Left hindlimb (tissue), 1 donor: ENCODE results near the gene PCED1A.
A peak's percentile ranks its signal among the peaks of the same experiment; 100 is the strongest.

Experiments used
- DNase-seq: peaks from one replicate; pipeline ENCODE4 v3.0.0-alpha.2; 2018

The PCED1A gene, protein sequence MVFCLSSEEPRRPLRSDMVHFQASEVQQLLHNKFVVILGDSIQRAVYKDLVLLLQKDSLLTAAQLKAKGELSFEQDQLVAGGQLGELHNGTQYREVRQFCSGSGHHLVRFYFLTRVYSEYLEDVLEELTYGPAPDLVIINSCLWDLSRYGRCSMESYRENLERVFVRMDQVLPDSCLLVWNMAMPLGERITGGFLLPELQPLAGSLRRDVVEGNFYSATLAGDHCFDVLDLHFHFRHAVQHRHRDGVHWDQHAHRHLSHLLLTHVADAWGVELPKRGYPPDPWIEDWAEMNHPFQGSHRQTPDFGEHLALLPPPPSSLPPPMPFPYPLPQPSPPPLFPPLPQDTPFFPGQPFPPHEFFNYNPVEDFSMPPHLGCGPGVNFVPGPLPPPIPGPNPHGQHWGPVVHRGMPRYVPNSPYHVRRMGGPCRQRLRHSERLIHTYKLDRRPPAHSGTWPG

DNA sequence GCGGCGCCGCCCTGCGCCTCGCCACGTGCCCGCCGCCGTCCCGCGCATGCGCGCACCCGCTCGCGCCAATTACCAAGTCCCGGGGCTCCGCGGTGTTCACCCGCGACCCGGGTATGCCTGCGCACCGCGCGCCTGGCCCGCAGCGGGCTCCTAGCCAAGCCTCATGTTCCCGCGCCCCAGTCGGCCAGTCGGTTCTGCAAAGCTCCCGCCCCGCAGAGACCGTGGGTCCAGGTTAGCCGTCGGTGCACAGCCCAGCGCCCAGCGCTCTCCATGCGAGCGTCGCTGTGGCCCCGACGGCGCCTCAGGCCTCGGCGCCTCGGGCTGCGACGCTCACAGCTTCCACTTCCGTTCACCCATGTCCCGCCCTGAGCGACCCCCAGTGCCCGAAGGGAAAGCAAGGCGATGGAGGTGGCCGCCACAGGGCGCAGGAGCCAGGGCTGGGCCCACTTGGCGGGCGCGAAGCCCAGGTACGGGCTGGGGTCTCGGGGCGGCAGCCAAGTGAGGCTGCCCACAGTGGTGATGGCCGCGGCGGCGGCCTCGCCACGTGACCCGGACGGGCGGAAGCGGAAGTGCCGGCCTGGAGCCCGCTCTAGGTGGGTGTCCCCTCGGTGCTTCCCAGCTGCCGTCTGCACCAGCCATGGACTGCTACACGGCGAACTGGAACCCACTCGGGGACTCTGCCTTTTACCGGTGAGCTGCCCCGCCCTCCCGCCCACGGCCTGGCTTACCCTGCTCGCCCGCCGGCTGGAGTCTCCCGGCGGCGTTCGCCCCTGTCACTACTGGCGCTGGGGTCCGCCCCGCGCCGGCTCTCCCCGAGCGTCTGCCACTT lies at the start of gene PCED1A, which contains the start of gene VPS16:
Gene PCED1A (minus strand): TSS at position 518 of the 829 bp plus-strand sequence. CDS start 743 bp downstream, outside the sequence.
Gene VPS16 (plus strand): TSS at position 608 of the 829 bp plus-strand sequence. CDS start 30 bp downstream, at position 638.
- DNase-seq: peak; percentile 93

- no peak for DNase-seq
Measured at GRCh38 chr20:2889797-2890196, 49.3 kb upstream of the PCED1A start.

GRCh38 chr20:2889209-2889608 lies 48.8 kb upstream of the PCED1A start:
- DNase-seq: no peak

DNA sequence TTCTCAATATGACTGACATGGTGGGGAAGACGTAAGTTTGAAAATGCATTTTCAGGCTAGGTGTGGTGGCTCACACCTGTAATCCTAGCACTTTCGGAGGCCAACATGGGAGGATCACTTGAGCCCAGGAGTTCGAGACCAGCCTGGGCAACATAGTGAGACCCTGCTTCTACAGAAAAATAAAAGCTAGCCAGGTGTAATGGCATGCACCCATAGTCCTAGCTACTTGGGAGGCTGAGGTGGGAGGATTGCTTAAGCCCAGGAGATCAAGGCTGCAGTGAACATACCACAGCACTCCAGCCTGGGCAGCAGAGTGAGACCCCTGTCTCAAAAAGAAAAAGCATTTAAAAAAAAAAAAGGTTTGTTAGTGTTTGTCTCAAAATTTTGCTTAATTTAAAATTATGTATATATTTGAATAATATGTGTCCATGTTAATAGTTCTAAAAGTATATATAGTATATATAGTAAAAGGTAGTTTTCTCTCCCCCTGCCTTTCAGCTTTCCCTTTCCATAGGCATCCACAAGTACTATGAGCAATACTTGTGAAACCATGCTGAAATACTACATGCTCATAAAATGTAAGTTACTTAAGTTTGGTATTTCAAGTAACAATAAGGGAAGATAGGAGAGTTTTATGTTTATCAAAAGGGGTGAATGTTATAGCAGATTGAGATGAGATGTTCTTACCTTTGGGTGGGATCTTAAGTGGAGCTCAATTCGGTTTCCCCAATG lies 47.9 kb upstream of the PCED1A start:
- DNase-seq: no peak

- DNase-seq: no peak
Measured at GRCh38 chr20:2887715-2888114, 47.3 kb upstream of the PCED1A start.

DNA sequence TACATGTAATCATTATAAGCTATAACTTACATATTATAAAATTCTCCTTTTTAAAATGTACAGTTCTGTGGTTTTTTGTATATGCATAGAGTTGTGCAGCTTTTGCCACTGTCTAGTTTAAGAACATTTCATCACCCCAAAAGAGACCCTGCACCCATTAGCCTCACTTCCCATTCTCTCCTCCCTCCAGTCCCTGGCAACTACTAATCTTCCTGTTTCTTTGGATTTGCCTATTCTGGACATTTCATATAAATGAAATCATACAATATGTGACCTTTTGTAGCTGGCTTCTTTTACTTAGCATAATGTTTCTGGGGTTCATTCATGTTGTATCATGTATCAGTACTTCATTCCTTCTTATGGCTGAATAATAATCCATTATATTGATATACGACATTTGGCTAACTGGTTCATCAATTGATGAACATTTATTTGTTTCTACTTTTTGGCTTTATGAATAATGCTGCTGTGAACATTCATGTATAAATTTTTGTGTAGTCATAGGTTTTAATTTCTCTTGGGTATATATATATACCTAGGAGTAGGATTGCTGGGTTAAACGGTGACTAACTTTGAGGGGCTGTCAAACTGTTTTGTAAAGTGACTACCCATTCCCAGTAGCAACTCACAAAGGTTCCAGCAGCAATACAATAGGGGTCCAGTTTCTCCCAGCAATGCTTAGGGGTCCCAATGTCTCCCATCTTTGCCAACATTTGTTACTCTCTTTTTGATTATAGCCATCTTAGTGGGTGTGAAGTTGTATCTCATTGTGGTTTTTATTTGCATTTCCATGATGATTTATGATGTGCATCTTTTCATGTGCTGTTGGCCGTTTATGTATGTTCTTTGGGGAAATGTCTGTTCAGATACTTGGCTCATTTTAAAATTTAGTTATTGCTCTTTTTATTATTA lies 43.5 kb upstream of the PCED1A start:
- DNase-seq: no peak

DNA sequence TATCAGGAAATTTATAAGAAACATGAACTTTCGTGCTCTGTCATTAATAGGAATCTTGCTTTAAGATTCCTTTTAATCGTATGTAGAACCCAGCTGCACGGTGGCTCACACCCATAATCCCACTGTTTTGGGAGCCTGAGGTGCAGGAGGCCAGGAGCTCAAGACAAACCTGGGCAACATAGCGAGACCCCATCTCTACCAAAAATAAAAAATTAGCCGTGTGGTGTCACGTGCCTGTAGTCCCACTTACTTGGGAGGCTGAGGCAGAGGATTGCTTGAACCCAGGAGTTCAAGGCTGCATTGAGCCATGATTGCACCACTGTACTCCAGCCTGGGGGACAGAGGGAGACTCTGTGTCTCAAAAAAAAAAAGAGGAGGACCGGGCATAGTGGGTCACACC lies 40.2 kb upstream of the PCED1A start:
- no peak for DNase-seq

DNA sequence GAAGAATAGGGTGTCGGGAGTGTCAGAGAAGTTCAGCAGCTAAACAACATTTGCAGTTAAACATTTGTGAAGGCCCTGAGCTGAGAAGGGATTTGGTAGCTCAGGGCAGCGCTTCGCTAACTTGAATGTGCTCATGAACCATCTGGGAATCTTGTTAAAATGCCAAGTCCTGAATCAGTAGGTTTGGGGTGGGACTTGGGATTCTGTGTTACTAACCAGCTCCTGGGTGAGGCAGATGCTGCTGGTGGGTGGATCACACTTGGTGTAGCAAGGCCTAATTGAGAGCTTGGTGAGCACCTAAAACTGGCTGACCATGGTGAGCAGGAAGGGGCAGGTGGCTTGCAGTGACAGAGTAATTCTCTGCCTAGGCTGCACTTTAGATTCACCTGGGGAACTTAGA lies 38.7 kb upstream of the PCED1A start:
- no peak for DNase-seq

DNA sequence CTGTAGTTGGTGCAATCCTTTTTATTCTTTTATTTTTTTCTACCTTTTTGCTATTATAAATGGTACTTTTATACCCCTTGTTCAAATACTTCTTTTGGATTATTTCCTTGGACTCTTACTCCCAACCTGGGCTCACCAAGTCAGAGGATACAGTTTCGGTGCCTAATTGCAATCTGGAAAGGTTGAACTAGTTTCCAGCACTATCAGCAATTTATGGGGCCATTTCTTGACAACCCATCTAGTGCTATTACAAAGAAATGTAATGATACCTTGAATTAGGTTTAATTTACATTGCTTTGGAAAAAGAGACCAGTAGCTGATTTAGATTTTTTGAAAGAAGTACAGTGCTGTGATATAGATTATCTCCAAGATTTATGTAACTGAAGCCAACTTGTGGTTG lies 38.1 kb upstream of the PCED1A start:
- DNase-seq: no peak

GRCh38 chr20:2875690-2876203 lies 35.3 kb upstream of the PCED1A start:
- DNase-seq: no peak

GRCh38 chr20:2874456-2874855 lies 34.0 kb upstream of the PCED1A start:
- no peak for DNase-seq

- peak; percentile 83 for DNase-seq
Measured at GRCh38 chr20:2873747-2874041, 33.2 kb upstream of the PCED1A start.

DNA sequence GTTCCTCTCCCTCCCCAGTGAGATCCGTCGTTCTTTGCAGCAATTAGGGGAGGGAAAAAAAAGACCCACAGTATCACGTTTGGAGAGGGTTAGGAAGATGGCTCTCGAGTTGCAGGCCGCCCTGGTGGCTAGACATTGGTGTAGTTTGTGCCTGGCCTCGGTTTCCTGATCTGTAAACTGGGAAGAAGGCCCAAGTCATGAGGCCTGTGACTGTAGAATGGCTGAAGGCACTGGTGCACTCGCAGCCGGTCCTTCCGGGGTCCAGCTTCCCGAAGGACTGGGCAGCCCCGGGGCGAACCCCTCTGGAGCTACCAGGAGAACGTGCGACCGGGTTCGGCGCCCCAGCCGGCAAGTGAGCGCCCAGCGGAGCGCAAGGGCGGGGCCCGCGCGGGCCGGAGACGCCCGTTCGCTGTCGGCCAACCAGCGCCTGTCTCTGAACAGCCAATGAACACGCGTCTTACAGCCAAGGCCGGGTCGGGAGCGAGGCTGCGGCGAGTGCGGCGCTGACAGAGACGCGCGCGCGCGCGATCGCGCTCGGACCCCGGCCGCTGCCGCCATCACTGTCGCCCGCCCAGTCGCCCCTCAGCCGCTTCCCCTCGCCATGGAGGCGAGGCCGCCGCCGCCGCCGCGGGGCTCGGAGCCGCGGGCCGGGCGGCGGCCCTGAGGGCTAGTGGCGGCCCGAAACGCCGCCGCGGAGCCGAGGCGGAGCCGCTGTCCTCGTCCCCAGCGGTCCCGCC lies 32.7 kb upstream of the PCED1A start, which contains the start of gene PTPRA:
Gene PTPRA (plus strand): TSS at position 472 of the 737 bp plus-strand sequence. CDS start 90,797 bp downstream, outside the sequence.
- peak; percentile 95 for DNase-seq

DNA sequence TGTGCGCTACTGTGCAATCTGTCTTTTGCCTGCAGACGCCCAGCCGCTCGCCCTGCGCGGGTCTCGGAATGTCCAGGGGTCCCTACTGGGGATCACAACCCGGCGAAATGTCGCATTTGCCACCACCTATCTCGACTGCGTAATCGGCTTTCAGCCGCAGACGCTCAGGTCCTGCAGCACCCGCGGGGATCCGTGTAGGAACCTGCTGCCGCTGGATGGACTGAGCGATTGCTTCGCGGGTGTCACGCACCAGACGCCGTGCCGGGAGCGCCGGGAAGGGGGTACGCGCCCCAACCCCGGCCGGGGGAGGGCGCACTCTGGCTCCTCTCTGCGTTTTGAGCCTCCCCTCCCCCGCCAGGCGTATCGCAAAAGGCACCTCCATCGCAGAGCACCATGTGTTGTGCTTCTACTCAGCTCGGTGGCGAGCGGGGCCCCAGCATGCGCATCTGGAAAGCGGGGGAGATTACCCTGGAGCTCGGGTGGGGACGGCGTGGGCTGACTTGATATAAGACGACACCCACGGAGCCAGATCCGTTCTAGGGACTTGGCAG lies 32.1 kb upstream of the PCED1A start:
- DNase-seq: peak; percentile 59

DNA sequence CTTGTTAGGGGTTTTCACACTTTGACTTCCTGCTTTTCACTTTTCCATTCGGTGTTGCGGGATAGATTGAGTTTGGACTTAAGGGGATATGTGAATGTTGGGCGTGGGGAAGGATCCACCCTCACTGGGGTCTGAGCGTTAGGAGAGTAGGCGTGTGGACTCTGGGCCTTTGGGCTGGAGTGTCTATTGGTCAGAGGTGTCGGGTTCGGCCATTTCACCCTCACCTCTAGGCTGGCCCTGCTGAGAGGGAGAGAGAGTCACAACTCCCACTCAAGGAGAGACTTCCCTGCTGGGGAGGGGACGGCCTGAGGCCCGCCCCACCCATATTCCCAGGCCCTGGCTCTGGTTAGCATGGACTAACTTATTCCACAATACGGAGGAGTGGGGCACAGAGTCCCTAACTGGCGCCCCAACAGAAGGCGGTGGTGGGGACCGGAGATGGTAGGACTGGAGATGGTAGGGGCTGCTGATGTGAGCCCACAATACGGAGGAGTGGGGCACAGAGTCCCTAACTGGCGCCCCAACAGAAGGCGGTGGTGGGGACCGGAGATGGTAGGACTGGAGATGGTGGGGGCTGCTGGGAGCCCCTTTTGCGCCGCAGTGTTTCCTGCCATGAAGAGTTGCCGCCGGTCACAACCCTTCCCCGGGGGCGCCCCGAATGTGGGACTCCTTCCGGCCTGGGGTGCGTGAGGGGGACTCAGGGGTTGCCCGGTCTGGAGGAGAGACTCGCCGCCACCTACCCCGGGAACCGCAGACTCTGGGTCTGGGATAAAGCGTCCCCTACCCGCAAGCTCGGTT lies 31.4 kb upstream of the PCED1A start:
- no peak for DNase-seq

- peak; percentile 62 for DNase-seq
Measured at GRCh38 chr20:2871111-2871465, 30.6 kb upstream of the PCED1A start.

DNA sequence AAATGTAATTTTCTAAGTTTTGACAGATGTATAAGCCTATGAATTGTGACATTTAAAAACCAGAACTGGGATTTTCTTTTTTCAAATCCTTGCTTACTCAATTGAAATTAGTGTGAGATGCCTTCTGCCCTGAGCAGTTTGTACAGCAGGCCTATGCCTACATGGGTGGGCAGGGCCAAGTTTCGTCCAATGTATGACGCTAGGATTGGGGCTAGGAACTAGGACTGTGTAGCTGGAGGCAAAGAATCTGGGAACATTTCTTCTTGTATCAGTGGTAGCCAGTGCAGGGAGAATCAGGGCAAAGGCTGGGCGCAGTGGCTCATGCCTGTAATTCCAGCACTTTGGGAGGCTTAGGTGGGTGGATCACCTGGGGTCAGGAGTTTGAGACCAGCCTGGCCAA lies 28.9 kb upstream of the PCED1A start:
- no peak for DNase-seq

- no peak for DNase-seq
Measured at GRCh38 chr20:2867081-2867864, 26.8 kb upstream of the PCED1A start.

DNA sequence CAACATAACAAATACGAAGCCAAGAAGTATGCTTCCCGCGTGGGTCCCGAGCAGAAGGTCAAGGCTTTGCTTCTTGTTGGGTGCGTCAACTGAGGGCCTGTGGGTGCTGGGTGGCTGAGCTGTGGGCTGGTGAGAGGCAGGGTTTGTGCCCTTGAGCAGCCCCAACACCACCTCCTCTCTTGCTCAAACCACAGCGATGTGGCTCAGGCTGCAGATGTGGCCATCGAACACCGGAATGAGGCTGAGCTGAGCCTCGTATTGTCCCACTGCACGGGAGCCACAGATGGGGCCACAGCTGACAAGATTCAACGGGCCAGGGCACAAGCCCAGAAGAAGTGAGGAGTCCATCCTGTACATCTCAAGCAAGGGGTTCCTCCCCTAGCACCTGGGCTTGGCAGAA lies 25.8 kb upstream of the PCED1A start:
- DNase-seq: no peak
